DND-41 (cell line): Measurements from ENCODE around the gene CMBL.

Source experiments
- ATAC-seq: fragments of 200-7000 bp; cut with Tn5 transposase; 3 replicates; pipeline ENCODE4 v1.9.1; 2021; ENCODE audit warnings: low read depth; ENCODE audit not compliant: insufficient read depth
- DNase-seq: peaks from one replicate; pipeline ENCODE4 v3.0.0-alpha.2; 2020
- H2AFZ ChIP-seq: 2 replicates; pipeline ENCODE4 v1.6.0; 2012; ENCODE audit warnings: low read depth, low read length
- H3K27ac ChIP-seq: 2 replicates; pipeline ENCODE4 v1.5.1; 2012; ENCODE audit warnings: low read length, inconsistent platforms
- H3K27me3 ChIP-seq: fragments of 200-600 bp; sonication (generic); 2 replicates; pipeline ENCODE4 v1.6.0; 2012; ENCODE audit warnings: low read length, mild to moderate bottlenecking, inconsistent platforms; ENCODE audit not compliant: insufficient read depth, poor library complexity
- H3K36me3 ChIP-seq: 2 replicates; pipeline ENCODE4 v1.5.1; 2012; ENCODE audit warnings: low read length, inconsistent platforms; ENCODE audit not compliant: insufficient read depth
- H3K4me1 ChIP-seq: 2 replicates; pipeline ENCODE4 v1.5.1; 2012; ENCODE audit warnings: mild to moderate bottlenecking, low read length; ENCODE audit not compliant: insufficient read depth
- H3K4me2 ChIP-seq: 2 replicates; pipeline ENCODE4 v1.6.0; 2012; ENCODE audit warnings: mild to moderate bottlenecking, moderate library complexity, low read length, inconsistent platforms; ENCODE audit not compliant: insufficient read depth
- H3K4me3 ChIP-seq, 2 experiments: fragments of 200-600 bp in 1 of 2; shearing (Covaris generic) in 1 of 2; 2 replicates each; pipeline ENCODE4 v1.5.1; 2012 to 2016; ENCODE audit warnings: inconsistent platforms in 2 of 2, low read length in 2 of 2, mild to moderate bottlenecking in 2 of 2, low read depth in 1 of 2, moderate library complexity in 1 of 2
- H3K79me2 ChIP-seq: 2 replicates; pipeline ENCODE4 v1.6.0; 2012; ENCODE audit warnings: low read length, inconsistent platforms; ENCODE audit not compliant: insufficient read depth
- H3K9ac ChIP-seq: 2 replicates; pipeline ENCODE4 v1.6.0; 2012; ENCODE audit warnings: low read depth, mild to moderate bottlenecking, inconsistent platforms, low read length, moderate library complexity
- H3K9me3 ChIP-seq: 2 replicates; pipeline ENCODE4 v1.5.1; 2012; ENCODE audit warnings: low read length, moderate library complexity, mild to moderate bottlenecking, inconsistent platforms; ENCODE audit not compliant: insufficient read depth, severe bottlenecking
- H4K20me1 ChIP-seq: 2 replicates; pipeline ENCODE4 v1.6.0; 2012; ENCODE audit warnings: low read length; ENCODE audit not compliant: insufficient read depth
- CTCF ChIP-seq: IDR thresholded peaks from 2 replicates; pipeline ENCODE4 v1.5.1; 2012; ENCODE audit warnings: borderline replicate concordance, low read length, moderate library complexity, mild to moderate bottlenecking; ENCODE audit not compliant: poor library complexity, severe bottlenecking; ENCODE audit errors: extremely low read depth
- EZH2 ChIP-seq: IDR thresholded peaks from 3 replicates; pipeline ENCODE4 v1.6.1; 2012; ENCODE audit warnings: borderline replicate concordance, low read depth, mild to moderate bottlenecking, moderate library complexity, low read length, inconsistent platforms; ENCODE audit not compliant: severe bottlenecking

The CMBL gene

GRCh38 chr5:10262121-10262774 is 45.5 kb downstream of the CMBL start:
- no peaks in the 10 kb centered on the region for H3K27me3 ChIP-seq
- ATAC-seq: no peak
- H3K4me2 ChIP-seq: no peak overlapping the region
- DNase-seq: no peak
- H3K9ac ChIP-seq: no peak overlapping the region
- H3K79me2 ChIP-seq: peaks cover 11% of the 10 kb centered on the region; the same call in 1 of the 2 replicates
- TF ChIP-seq EZH2 (no peak), CTCF (no peak)
- H3K27ac ChIP-seq: no peak overlapping the region
- H3K36me3 ChIP-seq: peaks cover 86% of the 10 kb centered on the region
- H4K20me1 ChIP-seq: peaks cover 42% of the 10 kb centered on the region; the same call in 1 of the 2 replicates
- H3K4me3 ChIP-seq: no peak overlapping the region
- H2AFZ ChIP-seq: no peak overlapping the region
- no peaks in the 10 kb centered on the region for H3K9me3 ChIP-seq
- no peaks in the 10 kb centered on the region for H3K4me1 ChIP-seq

- Histone ChIP-seq H3K4me3 (no peak overlapping the region), H2AFZ (no peak overlapping the region), H3K9me3 (no peaks in the 10 kb centered on the region), H4K20me1 (peaks cover 53% of the 10 kb centered on the region; the same call in 1 of the 2 replicates), H3K4me2 (no peak overlapping the region), H3K27me3 (no peaks in the 10 kb centered on the region), H3K9ac (no peak overlapping the region), H3K4me1 (no peaks in the 10 kb centered on the region), H3K27ac (no peak overlapping the region), H3K79me2 (peaks cover 23% of the 10 kb centered on the region), H3K36me3 (peaks cover 98% of the 10 kb centered on the region)
- no peak for DNase-seq
- no peak for ATAC-seq
- TF ChIP-seq EZH2 (no peak), CTCF (no peak)
These were observed 46.6 kb downstream of the CMBL start for GRCh38 chr5:10261065-10261464.

- H4K20me1 ChIP-seq: peaks cover 65% of the 10 kb centered on the region
- ATAC-seq (no peak), DNase-seq (no peak)
- H3K4me2 ChIP-seq: no peak overlapping the region
- H3K9me3 ChIP-seq: no peaks in the 10 kb centered on the region
- H3K4me3 ChIP-seq: no peak overlapping the region
- H3K79me2 ChIP-seq: peaks cover 34% of the 10 kb centered on the region
- no peak overlapping the region for H3K27ac ChIP-seq
- no peak overlapping the region for H2AFZ ChIP-seq
- TF ChIP-seq EZH2 (no peak), CTCF (no peak)
- no peak overlapping the region for H3K9ac ChIP-seq
- H3K36me3 ChIP-seq: peaks cover 99% of the 10 kb centered on the region
- H3K4me1 ChIP-seq: no peaks in the 10 kb centered on the region
- H3K27me3 ChIP-seq: no peaks in the 10 kb centered on the region
These were observed 47.8 kb downstream of the CMBL start for GRCh38 chr5:10259899-10260298.
